NCI-H1105 treated with DMSO at 0.1 percent for 48 hours (cell line): ENCODE data around the gene CHST8.
A peak's percentile ranks its signal among the peaks of the same experiment; 100 is the strongest.
"Not testable (repeated sequence)": the region's sequence is repeated elsewhere in the genome, so short reads cannot be mapped to it uniquely, and the experiment has no call there.

Experiments used
- DNase-seq: peaks from one replicate; lab custom pipeline; 2025; lab: John Stamatoyannopoulos, UW

The CHST8 gene

GRCh38 chr19:33641956-33642498 is 20.3 kb downstream of the CHST8 start:
- no peak for DNase-seq

DNA sequence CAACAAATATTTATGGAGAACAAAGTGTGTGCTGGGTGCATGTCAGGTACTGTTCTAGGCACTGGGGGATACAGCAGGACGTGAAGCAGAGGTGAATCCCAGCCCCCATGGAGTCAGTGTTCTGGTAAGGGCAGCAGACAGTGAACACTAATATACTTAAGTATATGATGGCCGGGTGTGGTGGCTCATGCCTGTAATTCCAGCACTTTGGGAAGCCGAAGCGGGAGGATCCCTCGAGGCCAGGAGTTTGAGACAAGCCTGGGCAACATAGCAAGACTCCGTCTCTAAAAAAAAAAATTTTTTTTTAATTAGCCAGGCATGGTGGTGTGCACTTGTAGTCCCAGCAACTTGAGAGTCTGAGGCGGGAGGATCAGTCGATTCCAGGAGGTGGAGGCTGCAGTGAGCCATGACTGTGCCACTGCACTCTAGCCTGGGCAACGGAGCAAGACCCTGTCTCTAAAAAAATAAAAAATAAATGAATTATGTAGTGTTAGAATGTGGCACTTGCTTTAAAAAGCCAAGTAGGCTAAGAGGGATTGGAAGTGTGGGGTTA is 22.6 kb downstream of the CHST8 start:
- DNase-seq: no peak

GRCh38 chr19:33646306-33646705 is 24.6 kb downstream of the CHST8 start:
- DNase-seq: no peak

DNA sequence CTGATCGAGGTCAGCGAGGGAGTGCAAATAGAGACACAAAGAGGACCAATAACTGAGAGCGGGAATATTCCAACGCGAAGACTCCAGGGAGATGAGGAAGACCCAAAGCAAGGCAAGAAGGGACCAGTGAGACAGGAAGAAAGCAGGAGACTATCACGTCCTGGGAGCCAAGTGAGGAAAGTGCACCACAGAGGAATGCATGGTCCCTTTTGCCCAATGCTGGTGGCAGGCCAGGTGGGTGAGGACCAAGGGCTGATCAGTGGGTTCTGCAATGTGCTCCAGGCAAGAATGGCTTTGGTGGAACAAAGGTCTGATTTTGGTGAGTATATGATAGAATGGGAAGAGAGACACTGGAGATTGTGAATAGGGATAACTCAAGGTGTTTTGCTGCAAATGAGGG is 25.4 kb downstream of the CHST8 start:
- DNase-seq: no peak

- DNase-seq: no peak
Measured at GRCh38 chr19:33649627-33650305, 28.0 kb downstream of the CHST8 start.

GRCh38 chr19:33653684-33654083 is 31.9 kb downstream of the CHST8 start:
- no peak for DNase-seq

DNA sequence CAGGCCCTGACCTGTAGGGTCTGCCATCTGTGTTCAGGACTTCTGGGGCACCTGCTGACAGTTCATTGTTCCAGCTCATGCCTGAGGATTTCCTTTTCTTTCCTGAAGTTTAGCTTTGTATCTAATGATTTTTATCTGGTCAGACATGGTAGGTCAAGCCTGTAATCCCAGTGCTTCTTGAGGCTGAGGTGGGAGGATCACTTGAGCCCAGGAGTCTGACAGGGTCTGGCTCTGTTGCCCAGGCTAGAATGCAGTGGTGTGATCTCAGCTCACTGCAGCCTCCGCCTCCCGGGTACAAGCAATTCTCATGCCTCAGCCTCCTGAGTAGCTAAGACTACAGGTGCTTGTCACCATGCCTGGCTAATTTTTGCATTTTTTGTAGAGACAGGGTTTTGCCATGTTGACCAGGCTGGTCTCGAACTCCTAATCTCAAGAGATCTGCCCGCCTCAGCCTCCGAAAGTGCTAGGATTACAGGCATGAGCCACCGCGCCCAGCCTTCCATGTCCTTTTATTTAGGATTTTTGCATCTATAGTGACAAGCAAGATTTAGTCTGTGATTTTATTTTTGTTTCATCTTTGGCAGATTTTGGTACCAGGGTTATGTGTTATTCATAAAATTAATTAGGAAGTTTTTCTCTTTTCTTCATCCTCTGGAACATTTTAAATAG is 33.2 kb downstream of the CHST8 start:
- no peak for DNase-seq

- DNase-seq: no peak
Measured at GRCh38 chr19:33659835-33660234, 38.1 kb downstream of the CHST8 start.

- no peak for DNase-seq
Measured at GRCh38 chr19:33660410-33661124, 38.8 kb downstream of the CHST8 start.

- no peak for DNase-seq
Measured at GRCh38 chr19:33661336-33661735, 39.6 kb downstream of the CHST8 start.

DNA sequence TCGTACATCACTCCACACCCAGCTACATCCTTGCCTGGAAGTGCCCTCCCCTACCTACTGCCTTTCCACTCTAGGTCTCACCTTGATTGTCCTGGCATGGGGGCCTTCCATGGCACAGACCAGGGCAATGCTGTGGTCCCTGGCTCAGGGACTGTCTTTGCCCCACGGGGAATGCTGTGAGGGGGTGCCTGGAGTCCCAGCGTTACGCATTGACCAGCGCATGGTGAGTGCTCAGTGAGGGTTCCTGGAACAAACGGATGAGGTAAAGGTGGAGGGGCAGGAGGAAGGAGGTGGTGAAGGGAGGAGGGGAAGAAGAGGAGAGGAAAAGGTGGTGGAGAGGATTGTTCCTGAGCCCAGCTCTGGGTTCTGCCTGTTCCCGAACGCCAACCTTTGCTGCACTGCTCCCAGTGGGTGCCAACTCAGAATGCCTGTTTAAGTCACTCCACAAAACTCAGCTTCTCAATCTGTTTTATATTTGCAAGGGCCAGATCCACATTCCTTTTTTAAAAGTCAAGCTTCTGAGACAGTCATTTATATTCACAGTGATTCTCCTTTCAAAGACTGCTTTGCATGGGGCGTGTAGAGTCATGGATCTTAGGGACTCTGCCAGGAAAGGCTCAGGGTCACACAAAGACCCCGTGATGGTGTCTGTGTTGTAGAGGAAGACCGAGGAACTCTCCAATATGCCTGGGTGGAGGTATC is 40.8 kb downstream of the CHST8 start:
- no peak for DNase-seq

GRCh38 chr19:33663316-33663715 is 41.6 kb downstream of the CHST8 start:
- not testable (repeated sequence) for DNase-seq

DNA sequence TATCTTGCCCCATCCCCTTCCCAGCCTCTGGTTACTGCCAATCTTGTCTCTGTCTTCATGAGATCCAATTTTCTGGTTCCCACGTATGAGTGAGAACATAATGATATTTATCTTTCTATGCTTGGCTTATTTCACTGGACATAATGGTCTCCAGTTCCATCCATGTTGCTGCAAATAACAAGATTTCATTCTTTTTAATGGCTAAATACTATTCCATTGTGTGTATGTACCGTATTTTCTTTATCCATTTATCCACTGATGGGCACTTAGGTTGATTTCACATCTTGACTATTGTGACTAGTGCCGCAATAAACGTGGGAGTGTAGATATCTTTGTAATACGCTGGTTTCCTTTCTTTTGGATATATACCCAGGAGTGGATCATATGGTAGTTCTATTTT is 43.0 kb downstream of the CHST8 start:
- DNase-seq: no peak

DNA sequence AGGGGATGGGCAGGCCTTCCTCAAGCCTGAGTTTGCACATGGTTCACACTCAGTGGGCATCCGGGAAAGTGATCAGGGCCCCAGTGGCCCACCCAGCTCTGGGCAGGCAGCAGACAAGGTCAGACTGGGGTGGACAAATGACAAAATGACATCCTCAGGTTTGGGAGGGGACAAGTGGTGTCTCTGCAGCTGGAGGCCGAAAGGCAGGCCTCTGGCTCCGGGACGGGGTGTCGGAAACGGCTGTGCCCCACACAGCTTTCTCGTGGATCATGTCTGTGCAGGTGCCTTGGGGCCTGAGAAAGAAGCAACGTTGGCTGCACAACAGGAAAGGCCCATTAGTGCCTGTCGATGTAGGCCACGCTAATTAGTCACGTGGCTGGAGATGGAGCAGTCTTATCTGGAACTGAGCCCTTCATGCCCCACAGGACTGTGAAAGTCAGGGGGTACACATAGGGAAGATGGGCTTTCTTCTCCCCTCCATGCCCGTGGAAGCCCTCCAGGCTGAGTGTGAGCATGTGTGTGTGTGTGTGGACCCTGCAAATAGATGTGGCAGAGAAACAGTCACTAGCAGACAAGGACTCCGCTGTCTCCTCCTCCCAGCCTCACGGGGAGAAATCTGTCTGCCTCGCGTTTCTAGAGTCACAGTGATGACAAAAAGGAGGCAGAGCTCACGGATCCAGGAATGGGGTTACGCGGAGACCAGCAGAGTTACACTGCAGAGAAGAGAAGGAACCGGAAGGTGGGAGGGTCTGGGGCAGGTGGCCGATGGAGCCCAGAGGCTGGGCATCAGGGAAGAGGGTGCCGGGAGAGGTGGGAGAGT is 44.2 kb downstream of the CHST8 start:
- no peak for DNase-seq

DNA sequence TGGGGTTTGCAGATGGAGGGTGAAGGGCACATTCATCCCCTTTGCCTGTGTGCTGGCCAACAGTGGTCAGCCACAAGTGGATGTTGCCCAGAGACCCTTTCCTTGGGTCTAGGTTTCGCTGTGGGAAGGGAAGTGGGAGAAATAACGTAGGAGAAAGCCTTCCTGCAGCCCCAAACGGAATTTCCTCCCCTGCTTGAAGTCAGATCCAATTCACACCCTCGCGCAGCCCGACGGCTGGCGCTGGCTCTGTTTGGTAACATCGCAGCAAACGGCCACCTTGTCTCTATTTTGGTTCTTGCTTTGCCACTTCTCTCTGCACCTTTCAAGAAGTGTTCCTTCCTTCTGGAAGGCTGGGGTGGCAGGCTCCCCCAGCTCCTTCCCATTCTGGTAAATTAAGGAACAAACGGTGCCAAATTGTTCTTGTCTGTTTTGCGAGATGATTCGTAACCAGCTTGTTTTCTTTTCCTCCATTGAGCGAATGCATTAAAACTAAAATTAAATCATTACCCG is 45.4 kb downstream of the CHST8 start:
- DNase-seq: peak; percentile 42

- DNase-seq: peak; percentile 72
Measured at GRCh38 chr19:33667881-33668280, 46.1 kb downstream of the CHST8 start.

DNA sequence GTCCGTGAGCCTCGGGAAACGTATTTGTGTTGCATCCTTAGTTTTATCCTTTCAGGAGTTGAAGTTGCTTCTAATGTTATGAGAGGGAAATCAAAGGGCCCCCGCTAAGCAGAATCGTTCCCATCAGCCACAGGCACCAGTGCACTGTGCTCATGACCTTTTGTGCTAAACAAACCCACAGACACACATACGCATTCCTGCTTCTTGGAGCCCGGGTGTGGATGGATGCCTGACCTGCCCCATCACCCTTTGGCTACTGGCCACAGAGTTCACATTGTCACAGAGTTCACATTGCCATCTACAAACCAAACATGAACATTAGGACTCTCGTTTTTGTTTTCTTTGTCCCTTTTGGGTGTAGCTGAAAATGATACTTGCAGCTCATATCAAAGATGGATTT is 47.2 kb downstream of the CHST8 start:
- DNase-seq: no peak

DNA sequence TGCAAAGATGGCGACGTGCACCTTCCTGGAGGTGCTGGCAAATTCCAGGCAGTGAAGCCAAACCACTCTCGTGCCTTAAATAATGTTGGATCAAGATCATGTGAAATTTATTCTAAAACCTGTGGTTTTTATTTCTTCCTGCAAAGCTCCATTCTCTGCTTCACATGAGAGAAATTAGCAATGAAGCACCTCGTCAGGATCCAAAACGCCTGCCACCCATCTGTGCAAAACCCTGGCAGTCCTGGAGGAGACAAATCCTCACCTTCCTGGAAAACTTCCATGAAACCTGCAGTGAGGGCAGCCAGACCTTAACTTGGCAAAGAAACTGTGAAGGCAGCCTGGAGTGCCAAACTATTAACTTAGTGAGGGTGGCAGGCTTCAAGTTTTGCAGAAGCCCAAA is 47.6 kb downstream of the CHST8 start:
- DNase-seq: no peak

- DNase-seq: no peak
Measured at GRCh38 chr19:33670398-33670797, 48.6 kb downstream of the CHST8 start.

GRCh38 chr19:33671211-33671610 is 49.5 kb downstream of the CHST8 start:
- no peak for DNase-seq
